HG03045 (cell line): Measurements from ENCODE around the gene NKTR.

Experiments
- ATAC-seq: cut with Tn5 transposase; IDR thresholded peaks from one replicate; pipeline ENCODE4 v1.9.1; 2021; ENCODE audit warnings: mild to moderate bottlenecking, moderate library complexity; ENCODE audit not compliant: unreplicated experiment

NKTR gene

DNA sequence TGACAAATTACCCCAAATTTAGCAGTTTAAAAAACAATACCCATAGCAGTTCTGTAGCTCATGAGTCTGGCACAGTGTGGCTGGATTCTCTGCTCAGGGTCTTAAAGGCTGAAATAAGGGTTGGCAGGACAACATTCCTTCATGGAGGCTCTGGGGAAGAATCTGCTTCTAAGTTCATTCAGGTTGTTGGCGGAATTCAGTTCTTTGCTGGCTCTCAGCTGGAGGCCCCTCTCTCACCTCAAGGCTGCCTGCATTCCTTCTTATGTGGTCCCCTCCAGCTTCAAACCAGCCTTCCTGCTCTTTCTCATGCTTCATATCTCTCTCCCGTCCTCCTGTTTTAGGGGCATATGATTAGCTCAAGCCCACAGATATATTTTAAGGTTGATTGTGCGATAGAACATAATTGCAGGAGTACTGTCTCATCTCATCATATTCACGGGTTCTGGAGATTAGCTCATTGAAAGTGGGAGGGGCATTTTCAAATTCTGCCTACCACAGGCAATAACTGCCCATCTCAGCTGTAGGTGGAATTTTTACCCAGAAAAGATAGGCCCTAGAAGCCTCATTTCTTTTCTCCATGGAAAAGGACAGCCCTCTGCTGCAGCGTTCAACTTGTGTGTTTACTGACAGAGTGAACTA, 47.5 kb downstream of the NKTR start:
- no peak for ATAC-seq

DNA sequence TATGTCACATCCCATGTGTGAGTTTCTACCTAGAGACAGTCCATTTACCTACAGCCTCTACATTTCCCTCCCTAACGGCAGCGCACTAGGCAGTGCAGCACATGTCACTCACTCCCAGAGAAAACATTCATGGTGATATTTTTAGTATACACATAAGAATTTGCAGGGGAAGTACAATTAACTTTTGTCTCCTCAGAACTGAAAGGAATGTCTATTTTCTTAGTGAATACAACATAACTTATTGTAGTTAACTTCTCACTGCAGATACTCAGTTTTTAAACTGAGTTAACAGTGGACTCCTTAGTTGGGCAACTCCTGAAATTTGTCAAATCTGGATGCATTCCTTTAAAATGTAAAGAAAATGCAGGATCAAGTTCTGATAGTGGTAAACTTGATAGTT, 48.5 kb downstream of the NKTR start:
- ATAC-seq, result no peak

DNA sequence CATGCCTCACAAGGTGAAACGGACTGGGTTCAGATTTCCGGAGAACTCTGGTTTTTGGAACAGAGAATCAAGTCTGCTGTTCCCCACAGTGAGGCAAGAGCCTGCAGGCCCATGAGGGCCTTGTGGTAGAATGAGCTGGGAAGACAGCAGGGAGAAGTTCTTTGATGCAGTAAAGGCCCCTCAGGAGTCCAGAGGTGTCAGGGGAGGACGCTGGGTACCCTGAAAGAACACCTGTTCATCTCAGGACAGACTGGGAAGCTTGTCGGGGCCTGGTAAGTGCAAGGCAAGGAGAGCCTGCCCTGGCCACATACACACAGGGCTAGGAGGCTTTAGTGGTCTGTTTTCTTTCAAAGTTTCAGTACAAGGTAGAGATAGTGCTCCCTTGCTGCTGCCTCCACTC, 49.3 kb downstream of the NKTR start:
- no peak for ATAC-seq

DNA sequence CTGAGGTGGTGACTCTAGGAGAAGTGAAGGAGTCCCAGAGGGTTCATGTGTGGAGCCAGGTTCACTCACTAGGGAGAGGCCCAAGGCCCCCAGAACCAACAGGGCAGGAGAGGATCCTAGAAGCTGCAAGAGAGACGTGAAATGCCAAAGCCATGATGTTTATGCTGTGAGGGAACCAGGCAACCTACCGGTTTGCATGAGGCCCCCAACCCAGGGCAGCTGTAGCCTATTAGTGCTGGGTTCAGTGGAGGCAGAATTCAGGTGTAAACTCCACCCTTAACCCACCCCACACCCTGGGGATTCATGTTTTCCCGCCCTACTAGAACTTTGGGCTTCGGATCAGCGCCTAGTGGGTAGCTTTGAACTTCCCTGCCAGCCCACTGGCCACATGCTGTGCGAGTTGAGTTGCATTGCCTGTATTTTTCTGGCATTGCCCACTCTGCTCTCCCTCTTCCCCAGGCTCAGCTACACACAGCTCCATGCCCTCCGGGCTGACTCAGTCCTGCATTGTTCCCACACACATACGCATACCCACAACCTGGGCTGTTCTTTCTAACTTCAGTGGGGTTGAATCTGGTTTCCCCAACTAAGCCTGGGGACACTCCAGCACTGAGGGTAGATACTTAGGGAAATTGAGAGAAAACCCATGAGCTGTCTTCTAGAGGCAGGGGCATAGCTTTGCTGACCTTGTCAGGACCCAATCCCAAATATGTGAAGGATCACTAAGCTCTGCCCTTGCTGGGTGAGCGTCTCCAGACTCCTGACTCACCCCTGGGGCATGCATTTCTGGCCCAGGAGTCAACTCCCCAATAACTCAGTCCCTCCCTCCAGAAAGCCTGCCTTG, 51.0 kb downstream of the NKTR start:
- no peak for ATAC-seq

DNA sequence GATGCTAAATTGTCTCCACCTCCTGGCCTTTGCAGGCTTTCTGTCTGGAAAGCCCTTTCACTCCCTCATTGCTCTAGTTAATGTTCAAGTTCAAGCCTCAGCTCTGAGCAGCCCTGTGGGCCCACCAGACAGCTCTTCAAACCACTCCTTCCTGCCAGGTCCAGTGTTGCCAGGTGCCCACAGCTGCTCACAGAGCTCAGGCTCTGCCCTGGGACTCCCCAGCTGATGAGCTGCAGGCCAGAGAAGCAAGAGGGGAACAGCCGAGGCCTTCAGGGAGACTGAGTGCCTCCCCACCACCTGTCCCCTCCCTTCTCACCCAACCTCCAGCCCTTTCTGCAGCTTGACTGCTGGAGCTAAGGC, 51.7 kb downstream of the NKTR start:
- ATAC-seq, result peak; percentile 20

DNA sequence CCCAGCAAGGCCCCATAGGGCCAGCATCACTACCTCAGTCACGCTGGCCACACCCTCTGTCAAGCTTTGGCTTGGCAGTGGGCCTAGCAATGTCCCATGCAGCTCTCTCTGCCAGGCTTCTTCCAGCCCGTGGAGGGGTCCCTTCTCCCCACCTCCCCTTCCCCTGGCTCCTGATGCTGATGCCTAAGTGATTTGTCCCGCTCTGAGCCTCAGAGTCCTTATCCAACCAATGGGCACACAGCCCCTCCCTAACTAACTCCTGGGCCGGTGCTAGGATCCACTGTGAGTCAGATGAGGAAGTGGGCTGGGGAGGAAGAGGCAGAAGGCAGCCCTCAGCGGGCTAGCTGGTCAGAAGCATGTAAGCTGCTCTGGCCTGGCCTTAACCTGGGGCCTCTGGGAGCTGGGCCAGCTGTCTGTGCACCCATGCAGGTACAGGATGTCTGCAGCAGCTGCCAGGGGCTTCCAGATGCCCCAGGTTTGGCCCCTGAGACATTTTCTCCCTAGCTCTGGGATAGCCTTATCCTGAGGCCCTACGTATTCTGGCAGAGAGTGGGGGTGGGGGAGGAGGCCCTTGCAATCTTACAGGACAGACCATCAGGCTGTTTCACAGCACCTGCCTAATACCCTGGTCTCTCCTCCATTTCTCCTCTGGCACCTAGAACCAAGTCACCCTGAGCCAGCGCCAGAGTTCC, 52.3 kb downstream of the NKTR start:
- ATAC-seq, result peak; percentile 43

DNA sequence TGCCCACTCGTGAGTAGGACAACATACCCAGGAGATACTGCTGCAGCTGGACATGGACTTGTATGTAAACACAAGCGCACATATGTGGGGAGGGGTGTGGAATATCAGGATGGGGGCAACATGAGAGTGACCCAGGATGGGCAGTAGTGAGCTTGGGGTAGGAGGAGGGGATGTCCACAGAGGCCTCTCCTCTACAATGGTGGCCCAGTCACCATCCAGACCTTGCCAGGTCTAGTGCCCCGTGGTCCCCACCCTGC, 52.7 kb downstream of the NKTR start:
- no peak for ATAC-seq

DNA sequence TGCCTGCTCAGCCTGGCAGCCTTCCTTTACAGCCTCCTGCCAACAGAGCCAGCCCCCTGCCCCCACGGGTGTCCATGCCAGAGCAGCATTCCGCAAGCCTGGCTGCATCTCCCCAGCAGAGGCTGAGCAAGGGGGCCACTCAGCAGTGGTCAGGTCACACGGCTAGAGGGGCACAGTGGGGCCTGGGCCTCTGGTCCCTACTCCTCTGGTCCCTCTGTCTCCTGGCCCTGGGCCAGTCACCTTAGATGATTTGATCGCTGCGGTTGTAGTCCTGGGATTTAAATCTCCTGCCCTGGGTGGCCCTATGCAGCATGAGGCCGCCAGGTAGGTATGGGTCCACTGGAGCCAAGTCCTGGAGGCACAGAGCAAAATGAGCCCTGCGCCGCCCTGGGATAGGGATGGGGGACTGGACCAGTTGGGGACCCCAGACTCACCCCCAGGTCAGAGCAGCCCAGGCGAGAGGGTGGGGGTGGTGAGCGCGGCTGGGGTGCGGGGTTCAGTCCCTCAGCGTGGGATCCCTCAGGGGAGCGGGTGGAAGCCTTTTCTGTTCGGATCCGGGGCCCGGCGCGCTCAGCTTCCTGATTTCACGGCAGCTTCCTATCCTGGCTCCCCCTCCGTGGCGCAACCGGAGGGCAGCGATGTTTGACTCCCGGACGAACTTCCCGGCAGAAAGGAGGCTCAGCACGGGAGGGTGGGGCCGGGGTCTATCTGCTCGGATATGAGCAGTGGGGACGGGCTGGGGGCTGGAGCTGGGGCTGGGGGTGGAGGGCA, 53.3 kb downstream of the NKTR start, which contains the start of gene ZBTB47:
ZBTB47 (plus strand) TSS at position 138 of the 771 bp plus-strand sequence. CDS start 4,659 bp downstream, outside the sequence.
- ATAC-seq, result no peak

DNA sequence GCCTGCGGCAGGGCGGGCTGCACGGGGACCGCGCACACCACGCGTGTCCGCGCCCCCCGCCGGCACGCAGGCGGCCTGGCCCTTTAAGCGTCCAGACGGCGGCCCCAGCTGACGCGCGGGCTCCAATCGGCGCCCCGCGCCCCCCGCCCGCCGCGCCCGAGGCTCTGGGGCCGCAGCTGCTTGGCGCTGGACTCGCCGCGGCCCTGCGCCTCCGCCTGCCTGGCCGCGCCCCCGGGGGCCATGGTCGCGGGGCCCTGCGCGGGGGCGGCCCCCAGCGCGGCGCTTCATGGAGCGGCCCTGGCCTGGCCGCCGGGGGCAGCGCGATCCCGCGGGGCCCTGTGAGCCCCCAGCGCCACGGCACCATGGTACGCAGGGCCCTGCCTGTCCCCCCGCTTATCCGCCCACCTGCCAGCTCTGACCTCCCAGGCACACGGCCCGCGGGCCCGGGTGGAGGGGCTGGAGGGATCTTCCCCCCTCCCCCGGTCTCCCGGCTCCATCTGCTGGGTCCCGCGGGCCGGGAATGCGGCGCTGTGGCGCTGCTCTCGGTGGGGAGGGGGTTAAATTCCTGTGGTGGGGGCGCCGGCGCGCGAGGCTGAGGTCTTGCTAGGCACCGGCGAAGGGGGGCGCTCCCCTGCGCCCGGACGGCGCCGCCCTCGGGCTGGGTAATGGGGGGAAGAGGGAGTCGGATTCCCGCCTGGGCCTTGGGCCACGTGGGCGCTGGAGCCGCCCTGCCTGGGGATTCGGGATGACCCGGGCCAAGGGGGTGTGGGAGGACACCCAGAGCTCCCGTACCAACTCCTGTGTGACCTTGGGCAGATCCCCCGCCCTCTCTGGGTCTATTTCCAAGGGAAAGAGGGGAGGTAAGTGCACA, 54.1 kb downstream of the NKTR start:
- ATAC-seq, result no peak

DNA sequence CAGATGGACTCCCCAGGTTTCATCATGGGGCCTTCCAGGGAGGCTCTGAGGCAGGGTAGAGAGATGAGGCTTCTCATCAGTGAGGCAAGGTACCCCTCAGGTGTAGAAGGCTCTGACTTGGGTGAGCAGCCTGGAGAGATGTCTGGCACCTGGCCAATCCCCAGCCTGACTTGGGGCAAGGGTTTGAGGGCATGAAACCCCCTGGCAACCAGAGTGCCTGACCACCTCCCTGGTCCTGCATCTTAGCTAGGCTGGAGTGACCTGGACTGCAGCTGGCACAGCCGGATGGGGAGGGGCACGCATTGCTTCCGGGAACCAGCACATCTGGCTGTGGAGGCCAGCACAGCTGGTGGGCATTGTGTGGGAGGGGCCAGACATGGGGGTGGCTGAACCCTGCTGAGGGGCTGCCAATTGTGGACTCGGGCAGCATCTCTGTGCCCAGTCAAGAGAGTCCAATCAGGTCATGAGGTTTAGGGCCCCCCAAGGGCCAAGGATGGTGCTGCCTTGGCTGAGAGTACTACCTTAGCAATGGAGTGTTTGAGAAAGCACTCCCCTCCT, 54.9 kb downstream of the NKTR start:
- no peak for ATAC-seq

DNA sequence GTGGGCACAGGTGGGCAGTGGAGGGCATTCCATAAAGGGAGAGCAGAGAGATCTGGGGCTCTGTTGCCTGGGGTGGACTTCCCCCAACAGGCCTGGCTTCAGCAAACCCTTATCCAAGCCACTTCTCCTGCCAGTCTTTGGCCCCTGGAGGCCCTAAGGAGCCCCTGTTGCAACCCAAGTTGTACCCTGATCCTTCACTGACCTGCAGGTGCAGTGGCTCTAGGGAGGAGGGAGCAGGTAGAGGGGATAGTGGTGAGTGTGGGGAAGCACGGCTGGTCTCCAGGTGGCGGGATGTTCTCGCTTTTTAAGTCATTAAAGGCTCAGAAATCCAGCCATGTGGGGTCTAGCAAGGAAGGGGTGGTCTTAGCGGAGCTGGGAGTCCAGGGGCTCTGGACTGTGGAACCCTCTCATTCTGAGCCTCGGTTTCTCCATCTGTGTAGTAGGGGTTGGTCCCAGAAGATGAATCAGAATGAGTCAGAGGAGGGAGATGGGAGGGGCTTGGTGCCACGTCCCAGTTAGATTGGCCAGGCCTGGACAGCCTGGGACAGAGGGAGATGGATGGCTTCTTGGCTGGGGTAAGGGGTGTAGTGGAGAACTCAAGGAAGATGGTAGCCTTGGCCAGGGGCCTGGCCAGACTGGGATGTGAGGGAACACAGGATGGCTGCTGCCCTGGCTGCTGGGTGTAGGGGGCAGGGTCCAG, 55.6 kb downstream of the NKTR start:
- ATAC-seq, result no peak

DNA sequence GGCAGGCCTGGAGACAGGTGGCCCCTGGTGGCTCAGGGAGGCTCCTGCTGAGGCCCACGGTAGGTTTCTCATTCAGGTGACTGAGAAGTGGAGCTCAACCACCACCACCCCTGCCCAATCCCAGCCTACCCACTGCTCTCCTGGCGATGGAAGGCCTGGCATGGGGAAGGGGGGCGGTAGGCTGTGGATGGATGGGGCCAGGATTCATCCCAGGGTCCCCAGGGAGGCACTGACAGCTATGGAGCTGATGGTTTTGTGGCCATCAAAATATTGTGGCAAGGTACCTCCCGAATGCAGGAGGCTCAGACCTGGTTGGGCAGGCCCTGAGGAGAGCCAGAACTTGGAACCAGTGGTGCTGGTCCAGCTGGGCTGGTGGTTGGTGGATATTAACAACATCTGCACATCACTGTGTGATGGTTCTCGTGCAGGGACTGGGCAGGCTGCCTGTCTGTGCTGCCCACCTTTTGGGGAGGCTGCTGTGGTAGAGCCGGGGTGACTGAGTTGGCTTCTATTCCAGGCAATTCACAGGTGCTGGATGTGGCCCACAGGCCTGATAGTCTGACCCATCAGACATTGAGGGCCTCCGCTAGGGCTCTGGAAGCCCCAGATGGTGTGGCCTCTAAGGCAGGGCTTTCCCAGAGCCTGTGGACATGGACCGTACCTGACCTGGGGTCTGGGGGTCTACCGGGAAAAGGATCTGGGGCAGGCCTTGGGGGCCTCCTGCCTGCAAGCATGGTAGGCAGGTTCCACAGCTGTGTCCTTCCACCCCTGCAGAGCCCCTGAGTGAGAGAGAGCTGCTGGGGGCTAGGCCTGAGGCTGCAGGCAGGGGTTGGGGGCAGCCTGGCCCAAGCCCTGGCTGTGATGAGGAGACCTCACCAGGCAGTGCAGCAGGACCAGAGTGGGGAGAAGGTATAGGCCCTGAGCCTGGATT, 56.5 kb downstream of the NKTR start:
- ATAC-seq, result no peak

DNA sequence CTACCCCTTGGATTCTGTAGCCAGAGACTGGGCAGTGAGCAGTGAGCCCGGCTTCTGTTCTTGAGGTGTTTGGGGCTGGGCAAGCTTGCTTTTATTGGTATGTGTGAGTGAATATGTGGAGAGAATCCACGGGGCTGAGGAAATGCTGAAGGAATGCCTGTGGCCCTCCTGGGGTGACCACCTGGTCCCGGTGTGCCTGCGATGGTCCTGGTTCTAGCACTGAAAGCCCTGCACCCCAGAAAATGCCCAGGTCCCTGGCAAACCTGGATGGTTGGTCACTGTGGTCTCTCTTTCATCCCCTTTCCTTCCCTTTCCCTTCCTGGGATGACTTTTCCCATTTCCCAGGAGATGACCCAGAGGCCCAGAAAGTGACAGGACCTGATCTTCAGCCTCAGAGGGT, 57.2 kb downstream of the NKTR start:
- no peak for ATAC-seq

DNA sequence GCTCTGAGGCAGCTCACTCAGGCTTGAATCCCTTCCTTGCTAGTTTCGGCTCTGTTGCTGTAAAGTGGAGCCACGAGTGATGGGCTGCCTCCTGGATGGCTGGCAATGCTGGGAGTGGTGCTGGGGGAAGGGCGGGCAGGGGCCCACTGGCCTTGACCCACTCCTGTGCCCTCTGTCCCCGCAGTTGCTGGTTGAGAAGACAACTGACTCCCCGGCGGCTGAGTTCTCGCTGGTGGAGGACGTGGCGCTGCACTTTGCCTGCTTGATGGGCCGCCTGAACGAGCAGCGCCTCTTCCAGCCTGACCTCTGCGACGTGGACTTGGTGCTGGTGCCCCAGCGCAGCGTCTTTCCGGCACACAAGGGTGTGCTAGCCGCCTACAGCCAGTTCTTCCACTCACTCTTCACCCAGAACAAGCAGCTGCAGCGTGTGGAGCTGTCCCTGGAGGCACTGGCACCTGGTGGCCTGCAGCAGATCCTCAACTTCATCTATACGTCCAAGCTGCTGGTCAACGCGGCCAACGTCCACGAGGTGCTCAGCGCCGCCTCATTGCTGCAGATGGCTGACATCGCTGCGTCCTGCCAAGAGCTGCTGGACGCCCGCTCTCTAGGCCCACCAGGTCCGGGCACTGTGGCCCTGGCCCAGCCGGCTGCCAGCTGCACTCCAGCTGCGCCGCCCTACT, 57.7 kb downstream of the NKTR start:
- ATAC-seq, result no peak

DNA sequence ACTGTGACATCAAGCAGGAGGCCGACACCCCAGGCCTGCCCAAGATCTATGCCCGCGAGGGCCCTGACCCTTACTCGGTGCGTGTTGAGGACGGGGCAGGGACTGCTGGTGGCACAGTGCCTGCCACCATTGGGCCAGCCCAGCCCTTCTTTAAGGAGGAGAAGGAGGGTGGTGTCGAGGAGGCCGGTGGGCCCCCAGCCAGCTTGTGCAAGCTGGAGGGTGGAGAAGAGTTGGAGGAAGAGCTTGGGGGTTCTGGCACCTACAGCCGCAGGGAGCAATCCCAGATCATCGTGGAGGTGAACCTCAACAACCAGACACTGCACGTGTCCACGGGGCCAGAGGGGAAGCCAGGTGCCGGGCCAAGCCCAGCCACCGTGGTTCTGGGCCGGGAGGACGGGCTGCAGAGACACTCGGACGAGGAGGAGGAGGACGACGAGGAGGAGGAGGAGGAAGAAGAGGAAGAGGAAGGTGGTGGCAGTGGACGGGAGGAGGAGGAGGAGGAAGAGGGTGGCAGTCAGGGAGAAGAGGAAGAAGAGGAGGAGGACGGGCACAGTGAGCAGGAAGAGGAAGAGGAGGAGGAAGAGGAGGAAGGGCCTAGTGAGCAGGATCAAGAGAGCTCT, 58.4 kb downstream of the NKTR start:
- no peak for ATAC-seq

DNA sequence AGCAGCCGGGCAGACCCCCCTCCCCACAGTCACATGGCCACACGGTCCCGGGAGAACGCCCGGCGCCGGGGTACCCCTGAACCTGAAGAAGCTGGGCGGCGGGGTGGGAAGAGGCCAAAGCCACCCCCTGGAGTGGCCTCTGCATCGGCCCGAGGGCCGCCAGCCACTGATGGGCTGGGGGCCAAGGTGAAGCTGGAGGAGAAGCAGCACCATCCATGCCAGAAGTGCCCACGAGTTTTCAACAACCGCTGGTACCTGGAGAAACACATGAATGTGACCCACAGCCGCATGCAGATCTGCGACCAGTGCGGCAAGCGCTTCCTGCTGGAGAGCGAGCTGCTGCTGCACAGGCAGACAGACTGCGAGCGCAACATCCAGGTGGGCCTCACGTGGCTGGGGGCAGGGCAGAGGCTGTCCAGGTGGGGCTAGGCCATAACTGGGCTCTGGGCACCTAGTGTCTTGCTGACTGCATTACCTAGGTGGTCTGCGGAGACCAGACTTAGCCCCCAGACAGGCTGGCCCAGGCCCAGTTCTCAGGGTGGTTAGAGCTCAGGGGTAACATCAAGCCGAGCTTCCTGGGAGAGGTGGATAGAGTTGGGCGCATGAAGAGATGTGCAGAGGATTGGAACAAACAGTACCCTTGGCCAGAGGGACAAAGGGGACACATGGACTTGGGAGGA, 59.1 kb downstream of the NKTR start:
- no peak for ATAC-seq

DNA sequence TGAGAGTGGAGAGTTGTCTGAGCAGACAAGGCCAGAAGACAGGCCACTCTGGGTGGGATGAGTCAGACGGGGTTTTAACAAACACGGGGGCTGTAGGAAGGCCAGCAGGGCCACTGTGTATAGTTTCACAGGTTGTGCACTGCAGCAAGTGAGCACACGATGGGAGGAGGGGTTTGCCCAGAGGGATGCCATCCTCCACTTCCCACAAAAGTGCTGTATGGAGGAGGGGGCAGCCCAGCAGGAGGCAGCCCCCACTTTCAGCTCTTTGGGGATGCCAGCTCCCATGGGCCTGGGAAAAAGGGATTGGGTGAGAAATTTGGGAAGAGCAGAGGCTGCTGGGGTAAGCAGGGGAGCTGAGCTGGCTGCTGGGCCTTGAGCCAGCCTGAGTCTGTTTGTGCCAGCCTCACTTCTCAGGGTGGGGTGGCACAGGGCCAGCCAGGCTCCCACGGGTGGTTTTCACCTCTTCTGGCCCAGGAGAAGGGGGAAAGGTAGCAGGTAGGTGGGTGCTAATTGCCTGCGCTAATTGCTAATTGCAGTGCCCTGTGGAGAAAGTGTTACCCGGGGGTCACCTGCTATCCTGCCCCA, 59.7 kb downstream of the NKTR start:
- ATAC-seq, result no peak
